Measurements from ENCODE around the gene NOL3. TPM values are rescaled to one million over a fixed set of nuclear protein-coding genes. Genes with fewer than 3 reads are reported as not detected.

The NOL3 gene
- total and polyA plus RNA-seq, 9 of the 15 experiments (the other 6 are each of a cell fraction or from before 2014, with no cell fraction given), result 0.45 to 14.0 (median 5.4) TPM

DNA sequence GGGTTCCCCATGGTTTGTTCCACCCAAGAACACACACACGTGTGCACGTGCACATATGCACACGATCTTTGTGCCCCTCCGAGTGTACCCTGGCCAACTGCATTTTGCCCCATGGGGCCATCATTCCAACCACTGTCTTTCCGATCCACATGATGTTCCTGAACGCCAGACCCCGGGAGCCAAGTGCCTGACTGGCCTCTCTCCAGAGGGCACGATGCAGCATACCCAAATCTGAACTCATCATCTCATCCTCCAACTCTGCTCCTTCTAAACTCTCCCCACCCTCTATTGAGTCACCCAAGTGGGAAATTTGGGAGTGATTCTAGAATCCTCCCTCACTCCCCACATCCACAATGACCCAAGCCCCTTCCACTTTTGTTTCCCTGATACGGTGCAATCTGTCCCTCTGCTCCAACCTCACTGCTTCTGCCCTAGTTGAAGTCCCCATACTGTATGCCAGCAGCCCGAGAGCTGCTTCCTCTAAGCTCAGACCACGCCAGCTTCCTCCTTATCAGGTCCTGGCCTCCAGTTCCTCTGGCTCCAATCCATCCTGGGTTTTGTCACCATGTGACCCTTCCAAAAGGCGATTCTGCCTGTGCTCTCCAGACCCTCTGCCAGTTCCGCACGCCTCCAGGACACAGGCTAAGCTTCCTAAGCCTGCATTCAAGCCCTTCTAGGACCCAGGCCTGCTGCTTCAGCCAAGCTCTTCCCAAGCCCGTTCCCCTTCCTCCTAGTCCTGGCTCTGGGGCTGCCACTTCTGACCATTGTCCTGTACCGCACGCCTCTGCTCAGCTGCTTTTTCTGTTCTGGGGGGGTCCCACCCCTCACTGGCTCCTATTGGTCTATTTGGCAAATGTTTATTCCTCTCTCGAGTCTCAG, 46.5 kb downstream of the NOL3 start:
- Histone ChIP-seq H3K9me3 (replicated peaks; ENCODE audit: control insufficient read depth, insufficient read depth, low read depth, low read length) (no peaks in the 10 kb centered on the region), H3K4me1 (replicated peaks in 1 of 2; ENCODE audit: control insufficient read depth in 2 of 2, insufficient read depth in 2 of 2, low read length in 2 of 2) (peaks cover 20 to 24% of the 10 kb centered on the region in 2 experiments), H3K4me3 (no peak overlapping the region), H2AFZ (ENCODE audit: low read depth, low read length) (peak overlapping the region; percentile 94), H3K27ac (ENCODE audit: extremely low read depth, low read depth, low read length) (peak overlapping the region; percentile 42), H3K9ac (ENCODE audit: insufficient read depth in 1 of 2, low read depth in 2 of 2, low read length in 2 of 2) (peak overlapping the region; percentile 33 to 89; a peak in 3 of 4 replicates), H3K36me3 (ENCODE audit: control insufficient read depth, insufficient read depth, low read length) (no peaks in the 10 kb centered on the region), H3K79me2 (ENCODE audit: control insufficient read depth, insufficient read depth, low read length) (no peaks in the 10 kb centered on the region), H3K4me2 (ENCODE audit: insufficient read depth, low read length) (peak overlapping the region; percentile 64), H3K9me1 (ENCODE audit: control insufficient read depth, insufficient read depth, low read length) (no peaks in the 10 kb centered on the region), H4K20me1 (replicated peaks; ENCODE audit: control insufficient read depth, insufficient read depth, low read length) (no peaks in the 10 kb centered on the region), H3K27me3 (ENCODE audit: control insufficient read depth in 2 of 2, insufficient read depth in 2 of 2, low read length in 2 of 2) (no peaks in the 10 kb centered on the region)
- WGBS (ENCODE audit: insufficient coverage, low coverage, missing lambda C conversion rate), result 35% methylated on average over 17 of the region's 18 CpGs
- ATAC-seq (peak; percentile 89), FAIRE-seq (peak; percentile 93), DNase-seq (ENCODE audit: extremely low read depth in 1 of 4, low spot score in 3 of 4) (peak; percentile 64 to 83 (median 73))
- ChIA-PET CTCF (ENCODE audit: low intra/inter-chr PET ratio) (no interaction called here), POLR2A (interaction anchor here (0.6 to 3.1 kb wide), 6 partner anchors 9 to 20 kb away, joined by 3 to 21 read pairs (median 4); partner anchors contain the start of gene TMEM208)
- in situ Hi-C loops (cut with MboI) (no loop called here), intact Hi-C loops (cut with micrococcal nuclease) (no loop called here)
- no TSS peak for BruUV-seq (replicated peaks)
- TF ChIP-seq CBFB (CRISPR knock-in tag; IDR thresholded peaks at IDR 0.05) (no peak), ZNF592 (IDR thresholded peaks at IDR 0.05) (peak; percentile 66; the same call in 1 of the 2 replicates), CBFA2T3 (IDR thresholded peaks at IDR 0.05) (peak; percentile 18; the same call in 1 of the 2 replicates), TAF1 (IDR thresholded peaks at IDR 0.05; ENCODE audit: control insufficient read depth, extremely low read depth, insufficient read depth, low read length, severe bottlenecking) (peak; percentile 18), TSC22D4 (tag; IDR thresholded peaks at IDR 0.05) (no peak), ZNF280B (CRISPR knock-in tag; IDR thresholded peaks at IDR 0.05) (no peak), PYGO2 (tag; IDR thresholded peaks at IDR 0.05) (no peak), ZNF696 (CRISPR knock-in tag; conservative IDR thresholded peaks at IDR 0.05) (no peak), NFRKB (IDR thresholded peaks at IDR 0.05; ENCODE audit: low read depth) (peak; percentile 55; the same call in 1 of the 2 replicates), ETV6 (IDR thresholded peaks at IDR 0.05; ENCODE audit: borderline replicate concordance in 1 of 2, low read depth in 2 of 2, low read length in 1 of 2) (no peak), ETV6 (CRISPR knock-in tag; IDR thresholded peaks at IDR 0.05; ENCODE audit: borderline replicate concordance) (no peak)
- TF ChIP-seq, protein P1, sequence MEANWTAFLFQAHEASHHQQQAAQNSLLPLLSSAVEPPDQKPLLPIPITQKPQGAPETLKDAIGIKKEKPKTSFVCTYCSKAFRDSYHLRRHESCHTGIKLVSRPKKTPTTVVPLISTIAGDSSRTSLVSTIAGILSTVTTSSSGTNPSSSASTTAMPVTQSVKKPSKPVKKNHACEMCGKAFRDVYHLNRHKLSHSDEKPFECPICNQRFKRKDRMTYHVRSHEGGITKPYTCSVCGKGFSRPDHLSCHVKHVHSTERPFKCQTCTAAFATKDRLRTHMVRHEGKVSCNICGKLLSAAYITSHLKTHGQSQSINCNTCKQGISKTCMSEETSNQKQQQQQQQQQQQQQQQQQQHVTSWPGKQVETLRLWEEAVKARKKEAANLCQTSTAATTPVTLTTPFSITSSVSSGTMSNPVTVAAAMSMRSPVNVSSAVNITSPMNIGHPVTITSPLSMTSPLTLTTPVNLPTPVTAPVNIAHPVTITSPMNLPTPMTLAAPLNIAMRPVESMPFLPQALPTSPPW (CRISPR knock-in tag; IDR thresholded peaks at IDR 0.05), result peak; percentile 16; the same call in 1 of the 2 replicates
